ENCODE results near the gene SLC48A1.

- TF ChIP-seq EZH2phosphoT487 (IDR thresholded peaks at IDR 0.05; ENCODE audit: low read depth): no peak
- TF ChIP-seq, protein P1, sequence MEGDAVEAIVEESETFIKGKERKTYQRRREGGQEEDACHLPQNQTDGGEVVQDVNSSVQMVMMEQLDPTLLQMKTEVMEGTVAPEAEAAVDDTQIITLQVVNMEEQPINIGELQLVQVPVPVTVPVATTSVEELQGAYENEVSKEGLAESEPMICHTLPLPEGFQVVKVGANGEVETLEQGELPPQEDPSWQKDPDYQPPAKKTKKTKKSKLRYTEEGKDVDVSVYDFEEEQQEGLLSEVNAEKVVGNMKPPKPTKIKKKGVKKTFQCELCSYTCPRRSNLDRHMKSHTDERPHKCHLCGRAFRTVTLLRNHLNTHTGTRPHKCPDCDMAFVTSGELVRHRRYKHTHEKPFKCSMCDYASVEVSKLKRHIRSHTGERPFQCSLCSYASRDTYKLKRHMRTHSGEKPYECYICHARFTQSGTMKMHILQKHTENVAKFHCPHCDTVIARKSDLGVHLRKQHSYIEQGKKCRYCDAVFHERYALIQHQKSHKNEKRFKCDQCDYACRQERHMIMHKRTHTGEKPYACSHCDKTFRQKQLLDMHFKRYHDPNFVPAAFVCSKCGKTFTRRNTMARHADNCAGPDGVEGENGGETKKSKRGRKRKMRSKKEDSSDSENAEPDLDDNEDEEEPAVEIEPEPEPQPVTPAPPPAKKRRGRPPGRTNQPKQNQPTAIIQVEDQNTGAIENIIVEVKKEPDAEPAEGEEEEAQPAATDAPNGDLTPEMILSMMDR (IDR thresholded peaks at IDR 0.05; ENCODE audit: low read depth, low read length): no peak
These were observed 51.2 kb downstream of the SLC48A1 start for GRCh38 chr12:47824198-47824597.
